Measurements from ENCODE around the gene TSPOAP1.

The TSPOAP1 gene

DNA sequence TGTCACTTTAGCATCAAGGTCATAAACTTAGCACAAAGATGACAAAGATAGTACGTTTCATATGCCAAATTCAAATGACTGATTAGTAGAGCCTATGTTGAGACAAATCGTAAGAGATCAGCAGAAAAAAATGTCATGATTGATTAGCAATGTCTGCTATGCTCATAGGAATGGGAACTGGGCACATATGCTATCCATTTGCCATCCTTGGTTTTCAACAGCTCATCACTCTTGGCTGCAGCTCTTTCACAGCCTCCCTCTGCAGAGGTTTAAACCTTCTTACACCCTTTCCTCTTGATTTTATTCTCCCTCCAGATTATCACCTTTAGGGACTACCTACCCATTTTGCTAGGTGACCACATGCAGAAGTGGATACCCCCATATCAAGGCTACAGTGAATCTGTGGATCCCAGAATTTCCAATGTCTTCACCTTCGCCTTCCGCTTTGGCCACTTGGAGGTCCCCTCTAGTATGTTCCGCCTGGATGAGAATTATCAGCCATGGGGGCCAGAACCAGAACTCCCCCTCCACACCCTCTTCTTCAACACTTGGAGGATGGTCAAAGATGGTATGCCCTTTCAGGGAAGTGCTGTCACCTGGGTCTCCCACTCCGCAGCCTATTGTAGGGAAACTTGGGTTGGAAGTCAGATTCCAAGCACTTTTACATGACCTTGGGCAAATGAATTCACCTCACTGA, 64.0 kb downstream of the TSPOAP1 start:
- no peak for DNase-seq
- WGBS: 77% methylated on average over 5 of the region's 6 CpGs
- no peak overlapping the region for H3K27ac ChIP-seq (ENCODE audit: low read length, poor library complexity, severe bottlenecking)
- no peaks in the 10 kb centered on the region for H3K36me3 ChIP-seq (ENCODE audit: control insufficient read depth in 1 of 2, insufficient read depth in 2 of 2, low read depth in 1 of 2, low read length in 2 of 2)
- no peaks in the 10 kb centered on the region for H3K79me1 ChIP-seq (replicated peaks; ENCODE audit: low read length, poor library complexity, severe bottlenecking)
- no peak overlapping the region for H2AFZ ChIP-seq (ENCODE audit: low read depth, low read length)
- H2BK5ac ChIP-seq (ENCODE audit: low read depth, low read length, poor library complexity, severe bottlenecking): no peak overlapping the region
- no peaks in the 10 kb centered on the region for H3K4me1 ChIP-seq (ENCODE audit: control insufficient read depth, insufficient read depth, low read depth, low read length)
- no peak overlapping the region for H3K4ac ChIP-seq (ENCODE audit: low read depth in 1 of 2, low read length in 2 of 2)
- no peak overlapping the region for H4K8ac ChIP-seq (ENCODE audit: low read length)
- H3K23ac ChIP-seq (ENCODE audit: low read length in 2 of 2): no peak overlapping the region
- no peak overlapping the region for H2BK12ac ChIP-seq (ENCODE audit: low read length in 2 of 2)
- no peak overlapping the region for H3K4me3 ChIP-seq (ENCODE audit: insufficient read depth in 1 of 2, low read depth in 1 of 2, low read length in 2 of 2)
- H3K27me3 ChIP-seq (ENCODE audit: control insufficient read depth in 1 of 2, insufficient read depth in 1 of 2, low read length in 2 of 2): peaks cover 32 to 68% of the 10 kb centered on the region in 2 experiments
- H2BK15ac ChIP-seq (ENCODE audit: low read depth, poor library complexity, severe bottlenecking): no peak overlapping the region
- H3K9ac ChIP-seq (ENCODE audit: low read length): no peak overlapping the region
- no peak overlapping the region for H2BK120ac ChIP-seq (ENCODE audit: low read depth, low read length)
- H3K9me3 ChIP-seq (ENCODE audit: control insufficient read depth, low read length): no peaks in the 10 kb centered on the region
- H3K4me2 ChIP-seq (ENCODE audit: low read length, poor library complexity, severe bottlenecking): no peak overlapping the region
- H3K14ac ChIP-seq (ENCODE audit: low read length in 2 of 2): no peak overlapping the region
- no peak overlapping the region for H4K91ac ChIP-seq (ENCODE audit: low read length)
- H3K18ac ChIP-seq (ENCODE audit: low read depth in 1 of 2, low read length in 2 of 2): no peak overlapping the region
- no peak overlapping the region for H2AK5ac ChIP-seq (ENCODE audit: low read length, severe bottlenecking)

DNA sequence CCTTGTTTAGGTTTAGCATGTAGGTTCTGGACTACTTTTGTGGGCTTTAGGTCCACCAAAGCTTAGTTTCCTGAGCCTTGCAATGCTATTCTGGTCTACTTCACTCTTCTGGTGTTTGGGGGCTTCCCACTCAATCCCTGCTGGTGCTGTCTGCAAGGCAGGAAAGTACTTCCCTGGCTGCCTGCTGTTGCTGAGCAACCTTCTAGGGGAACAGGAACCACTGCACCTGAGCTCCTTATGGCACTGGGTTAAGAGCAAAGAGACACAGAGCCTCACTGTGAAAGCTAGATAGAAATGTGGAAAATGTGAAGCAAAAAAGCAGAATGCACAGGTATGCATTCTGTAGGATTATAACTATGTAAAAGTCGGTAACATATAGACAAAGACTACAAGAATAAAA, 64.8 kb downstream of the TSPOAP1 start:
- no peak overlapping the region for H3K4me3 ChIP-seq (ENCODE audit: insufficient read depth in 1 of 2, low read depth in 1 of 2, low read length in 2 of 2)
- no CpG with 5 or more reads among the region's 1 CpG for WGBS

GRCh38 chr17:58262149-58262548, 66.4 kb downstream of the TSPOAP1 start:
- H3K18ac ChIP-seq (ENCODE audit: low read depth in 1 of 2, low read length in 2 of 2): no peak overlapping the region
- no peak overlapping the region for H2AK5ac ChIP-seq (ENCODE audit: low read length, severe bottlenecking)
- no peak overlapping the region for H3K14ac ChIP-seq (ENCODE audit: low read length in 2 of 2)
- peaks cover 24 to 69% of the 10 kb centered on the region in 2 experiments for H3K27me3 ChIP-seq (ENCODE audit: control insufficient read depth in 1 of 2, insufficient read depth in 1 of 2, low read length in 2 of 2)
- no peaks in the 10 kb centered on the region for H3K9me3 ChIP-seq (ENCODE audit: control insufficient read depth, low read length)
- H2BK5ac ChIP-seq (ENCODE audit: low read depth, low read length, poor library complexity, severe bottlenecking): no peak overlapping the region
- H2BK120ac ChIP-seq (ENCODE audit: low read depth, low read length): no peak overlapping the region
- no peak overlapping the region for H4K8ac ChIP-seq (ENCODE audit: low read length)
- H2BK15ac ChIP-seq (ENCODE audit: low read depth, poor library complexity, severe bottlenecking): no peak overlapping the region
- H3K4me1 ChIP-seq (ENCODE audit: control insufficient read depth, insufficient read depth, low read depth, low read length): no peaks in the 10 kb centered on the region
- no peak overlapping the region for H3K4me2 ChIP-seq (ENCODE audit: low read length, poor library complexity, severe bottlenecking)
- 94% methylated on average over 10 of the region's 11 CpGs for WGBS
- no peak for DNase-seq
- H3K23ac ChIP-seq (ENCODE audit: low read length in 2 of 2): no peak overlapping the region
- no peak overlapping the region for H3K9ac ChIP-seq (ENCODE audit: low read length)
- H3K27ac ChIP-seq (ENCODE audit: low read length, poor library complexity, severe bottlenecking): no peak overlapping the region
- no peak overlapping the region for H3K4ac ChIP-seq (ENCODE audit: low read depth in 1 of 2, low read length in 2 of 2)
- H4K91ac ChIP-seq (ENCODE audit: low read length): no peak overlapping the region
- no peaks in the 10 kb centered on the region for H3K36me3 ChIP-seq (ENCODE audit: control insufficient read depth in 1 of 2, insufficient read depth in 2 of 2, low read depth in 1 of 2, low read length in 2 of 2)
- H3K4me3 ChIP-seq (ENCODE audit: insufficient read depth in 1 of 2, low read depth in 1 of 2, low read length in 2 of 2): no peak overlapping the region
- H3K79me1 ChIP-seq (replicated peaks; ENCODE audit: low read length, poor library complexity, severe bottlenecking): no peaks in the 10 kb centered on the region
- H2AFZ ChIP-seq (ENCODE audit: low read depth, low read length): no peak overlapping the region
- H2BK12ac ChIP-seq (ENCODE audit: low read length in 2 of 2): no peak overlapping the region

More for the DNA sequence above, 64.8 kb downstream of the TSPOAP1 start:
- no peak overlapping the region for H2AFZ ChIP-seq (ENCODE audit: low read depth, low read length)
- no peak overlapping the region for H3K4ac ChIP-seq (ENCODE audit: low read depth in 1 of 2, low read length in 2 of 2)
- H3K18ac ChIP-seq (ENCODE audit: low read depth in 1 of 2, low read length in 2 of 2): no peak overlapping the region
- H3K27me3 ChIP-seq (ENCODE audit: control insufficient read depth in 1 of 2, insufficient read depth in 1 of 2, low read length in 2 of 2): peaks cover 32 to 70% of the 10 kb centered on the region in 2 experiments
- no peak overlapping the region for H3K9ac ChIP-seq (ENCODE audit: low read length)
- no peak overlapping the region for H2BK5ac ChIP-seq (ENCODE audit: low read depth, low read length, poor library complexity, severe bottlenecking)
- H3K79me1 ChIP-seq (replicated peaks; ENCODE audit: low read length, poor library complexity, severe bottlenecking): no peaks in the 10 kb centered on the region
- H2BK15ac ChIP-seq (ENCODE audit: low read depth, poor library complexity, severe bottlenecking): no peak overlapping the region
- H4K8ac ChIP-seq (ENCODE audit: low read length): no peak overlapping the region
- no peak overlapping the region for H3K27ac ChIP-seq (ENCODE audit: low read length, poor library complexity, severe bottlenecking)
- no peak overlapping the region for H2AK5ac ChIP-seq (ENCODE audit: low read length, severe bottlenecking)
- DNase-seq: no peak
- H3K23ac ChIP-seq (ENCODE audit: low read length in 2 of 2): no peak overlapping the region
- no peak overlapping the region for H3K4me2 ChIP-seq (ENCODE audit: low read length, poor library complexity, severe bottlenecking)
- H3K9me3 ChIP-seq (ENCODE audit: control insufficient read depth, low read length): no peaks in the 10 kb centered on the region
- no peak overlapping the region for H4K91ac ChIP-seq (ENCODE audit: low read length)
- H2BK120ac ChIP-seq (ENCODE audit: low read depth, low read length): no peak overlapping the region
- no peaks in the 10 kb centered on the region for H3K4me1 ChIP-seq (ENCODE audit: control insufficient read depth, insufficient read depth, low read depth, low read length)
- H3K36me3 ChIP-seq (ENCODE audit: control insufficient read depth in 1 of 2, insufficient read depth in 2 of 2, low read depth in 1 of 2, low read length in 2 of 2): no peaks in the 10 kb centered on the region
- no peak overlapping the region for H2BK12ac ChIP-seq (ENCODE audit: low read length in 2 of 2)
- H3K14ac ChIP-seq (ENCODE audit: low read length in 2 of 2): no peak overlapping the region

DNA sequence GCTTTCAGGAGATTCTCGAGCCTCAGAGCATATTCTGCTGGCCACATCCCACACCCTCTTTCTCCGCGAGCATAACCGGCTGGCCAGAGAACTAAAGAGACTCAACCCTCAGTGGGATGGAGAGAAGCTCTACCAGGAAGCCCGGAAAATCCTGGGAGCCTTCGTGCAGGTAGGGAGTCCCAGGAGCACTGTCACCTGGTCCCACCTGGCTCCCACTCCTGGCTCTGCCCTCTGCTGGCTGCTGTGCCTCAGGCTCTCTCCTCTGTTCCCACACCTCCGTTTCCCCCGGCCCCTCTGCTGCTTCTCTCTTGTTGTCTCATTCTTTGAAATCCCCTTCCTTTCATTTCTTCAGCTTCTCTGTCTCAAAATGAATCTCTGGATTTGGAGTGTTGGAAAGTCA, 73.8 kb downstream of the TSPOAP1 start:
- Histone ChIP-seq H2BK120ac (ENCODE audit: low read depth, low read length) (no peak overlapping the region), H3K23ac (ENCODE audit: low read length in 2 of 2) (no peak overlapping the region), H2BK15ac (ENCODE audit: low read depth, poor library complexity, severe bottlenecking) (no peak overlapping the region), H3K27ac (ENCODE audit: low read length, poor library complexity, severe bottlenecking) (no peak overlapping the region), H3K4me2 (ENCODE audit: low read length, poor library complexity, severe bottlenecking) (no peak overlapping the region), H4K91ac (ENCODE audit: low read length) (no peak overlapping the region), H4K8ac (ENCODE audit: low read length) (no peak overlapping the region), H2BK12ac (ENCODE audit: low read length in 2 of 2) (no peak overlapping the region), H3K79me1 (replicated peaks; ENCODE audit: low read length, poor library complexity, severe bottlenecking) (no peaks in the 10 kb centered on the region), H3K9me3 (ENCODE audit: control insufficient read depth, low read length) (no peaks in the 10 kb centered on the region), H3K4me1 (ENCODE audit: control insufficient read depth, insufficient read depth, low read depth, low read length) (peaks cover under 1% of the 10 kb centered on the region), H3K14ac (ENCODE audit: low read length in 2 of 2) (no peak overlapping the region), H2AFZ (ENCODE audit: low read depth, low read length) (no peak overlapping the region), H3K9ac (ENCODE audit: low read length) (no peak overlapping the region), H3K18ac (ENCODE audit: low read depth in 1 of 2, low read length in 2 of 2) (no peak overlapping the region), H2AK5ac (ENCODE audit: low read length, severe bottlenecking) (no peak overlapping the region), H3K27me3 (ENCODE audit: control insufficient read depth in 1 of 2, insufficient read depth in 1 of 2, low read length in 2 of 2) (peaks cover 43 to 69% of the 10 kb centered on the region in 2 experiments), H3K4me3 (ENCODE audit: insufficient read depth in 1 of 2, low read depth in 1 of 2, low read length in 2 of 2) (no peak overlapping the region), H2BK5ac (ENCODE audit: low read depth, low read length, poor library complexity, severe bottlenecking) (no peak overlapping the region), H3K36me3 (ENCODE audit: control insufficient read depth in 1 of 2, insufficient read depth in 2 of 2, low read depth in 1 of 2, low read length in 2 of 2) (no peaks in the 10 kb centered on the region), H3K4ac (ENCODE audit: low read depth in 1 of 2, low read length in 2 of 2) (no peak overlapping the region)
- DNase-seq: no peak
- WGBS: 15% methylated on average over 6 of the region's 8 CpGs
